Kidney tubule cell (primary cell): ENCODE results near the gene BABAM2.
"Not testable (repeated sequence)": the region's sequence is repeated elsewhere in the genome, so short reads cannot be mapped to it uniquely, and the experiment has no call there.

ENCODE experiments used
- DNase-seq: peaks from one replicate; pipeline ENCODE4 v3.0.0-alpha.2; 2018; ENCODE audit warnings: low spot score

Gene BABAM2

GRCh38 chr2:28332696-28333095 lies 442.2 kb downstream of the BABAM2 start:
- no peak for DNase-seq

GRCh38 chr2:28333606-28334526 lies 443.3 kb downstream of the BABAM2 start:
- no peak for DNase-seq

GRCh38 chr2:28334527-28334894 lies 444.0 kb downstream of the BABAM2 start:
- no peak for DNase-seq

- not testable (repeated sequence) for DNase-seq
These were observed 444.7 kb downstream of the BABAM2 start for GRCh38 chr2:28335265-28335664.

- no peak for DNase-seq
These were observed 445.1 kb downstream of the BABAM2 start for GRCh38 chr2:28335666-28336065.

- no peak for DNase-seq
These were observed 445.9 kb downstream of the BABAM2 start for GRCh38 chr2:28336264-28336980.

- DNase-seq = no peak
These were observed 446.6 kb downstream of the BABAM2 start for GRCh38 chr2:28336982-28337627.

GRCh38 chr2:28338046-28338817 lies 447.7 kb downstream of the BABAM2 start:
- DNase-seq = peak; percentile 71

GRCh38 chr2:28338831-28339321 lies 448.3 kb downstream of the BABAM2 start:
- DNase-seq = peak; percentile 35

GRCh38 chr2:28339516-28340175 lies 449.1 kb downstream of the BABAM2 start:
- DNase-seq = peak; percentile 28

GRCh38 chr2:28340312-28341202 lies 450.0 kb downstream of the BABAM2 start:
- no peak for DNase-seq

GRCh38 chr2:28341208-28341891 lies 450.8 kb downstream of the BABAM2 start:
- no peak for DNase-seq

GRCh38 chr2:28342081-28342967 lies 451.8 kb downstream of the BABAM2 start:
- DNase-seq = peak; percentile 61

- no peak for DNase-seq
These were observed 452.8 kb downstream of the BABAM2 start for GRCh38 chr2:28343184-28343942.

- DNase-seq = no peak
These were observed 453.6 kb downstream of the BABAM2 start for GRCh38 chr2:28343971-28344715.

GRCh38 chr2:28344756-28345373 lies 454.3 kb downstream of the BABAM2 start:
- peak; percentile 31 for DNase-seq

- no peak for DNase-seq
These were observed 455.1 kb downstream of the BABAM2 start for GRCh38 chr2:28345619-28346018.
